ENCODE measurements around the gene ETDC. TPM values are rescaled to one million over a fixed set of nuclear protein-coding genes. Genes with fewer than 3 reads are reported as not detected.

ETDC gene
- total RNA-seq, result not detected

DNA sequence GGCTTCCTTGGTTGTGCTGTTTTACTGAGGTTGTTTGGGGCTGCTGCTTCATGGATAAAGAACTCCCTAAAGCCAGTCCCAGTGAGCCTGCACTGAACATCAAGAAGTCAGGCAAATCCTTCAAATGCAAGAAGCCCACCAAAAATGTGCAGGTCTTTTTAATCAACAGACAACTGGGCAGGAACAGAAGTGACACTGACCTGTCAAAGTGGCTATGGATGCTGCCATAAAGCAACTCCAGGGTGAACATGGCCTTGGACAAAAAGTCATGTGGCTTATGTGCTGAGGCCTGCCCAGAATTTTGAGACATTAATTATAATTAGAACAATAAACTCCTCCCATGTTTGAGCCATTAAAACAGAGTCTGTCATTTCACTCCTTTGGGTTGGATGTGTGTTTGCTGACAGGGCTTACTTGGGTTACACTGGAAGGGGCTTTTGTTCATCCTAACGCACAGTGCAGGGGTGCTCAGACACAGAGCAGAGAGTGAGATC is at the start of gene ETDC:
Gene ETDC, plus strand, starts transcription at position 51 of the 494 bp plus-strand sequence. Its CDS starts 0 bp downstream, at position 51.

Other genes starting within 250 kb of the ETDC start
- 1 to 10 TPM in 1 of 2 donors, under 1 TPM in 1; 0.67 to 1.4 TPM for gene SMIM10L2B, start 210.8 kb upstream of the ETDC start, total RNA-seq
- not detected for gene ETDB, start 189.0 kb upstream of the ETDC start, total RNA-seq
- gene CT55, start 138.1 kb upstream of the ETDC start, total RNA-seq, result not detected
- gene ETDA, start 57.4 kb upstream of the ETDC start, total RNA-seq, result not detected
- 1 to 10 TPM; 5.7 to 6.2 TPM for gene ZNF75D, start 34.6 kb downstream of the ETDC start, total RNA-seq
- 1 to 10 TPM; 8.0 to 10.0 TPM for gene ZNF449, start 35.3 kb downstream of the ETDC start, total RNA-seq
- gene SMIM10L2A, start 112.5 kb downstream of the ETDC start, total RNA-seq, result under 1 TPM; under 0.01 TPM
- gene INTS6L, start 211.2 kb downstream of the ETDC start, total RNA-seq, result 1 to 10 TPM; 2.8 to 3.0 TPM